ENCODE data around the gene CTNNA2.

CTNNA2 gene

GRCh38 chr2:79903222-79904000, 390.6 kb downstream of the CTNNA2 start:
- TF ChIP-seq CTCF (IDR thresholded peaks at IDR 0.05; ENCODE audit: unreplicated experiment in 3 of 3): no peak
- Mint-ChIP-seq H3K27ac (no peak overlapping the region), H3K4me3 (no peak overlapping the region), H3K4me1 (peaks cover 14% of the 10 kb centered on the region), H3K36me3 (ENCODE audit: low read depth) (no peaks in the 10 kb centered on the region), H3K27me3 (ENCODE audit: low read depth) (no peaks in the 10 kb centered on the region), H3K9me3 (no peaks in the 10 kb centered on the region)

GRCh38 chr2:79906139-79906890, 393.5 kb downstream of the CTNNA2 start:
- H3K27me3 Mint-ChIP-seq (ENCODE audit: low read depth): no peaks in the 10 kb centered on the region
- TF ChIP-seq CTCF (IDR thresholded peaks at IDR 0.05; ENCODE audit: unreplicated experiment in 3 of 3): no peak
- H3K36me3 Mint-ChIP-seq (ENCODE audit: low read depth): no peaks in the 10 kb centered on the region
- H3K4me1 Mint-ChIP-seq: peaks cover 14% of the 10 kb centered on the region
- no peaks in the 10 kb centered on the region for H3K9me3 Mint-ChIP-seq
- H3K4me3 Mint-ChIP-seq: no peak overlapping the region
- peak overlapping the region in 2 of 3 experiments; percentile 9 to 10 for H3K27ac Mint-ChIP-seq

GRCh38 chr2:79909521-79909920, 396.7 kb downstream of the CTNNA2 start:
- H3K27me3 Mint-ChIP-seq (ENCODE audit: low read depth): no peaks in the 10 kb centered on the region
- no peak overlapping the region for H3K4me3 Mint-ChIP-seq
- no peaks in the 10 kb centered on the region for H3K36me3 Mint-ChIP-seq (ENCODE audit: low read depth)

GRCh38 chr2:79910643-79911042, 397.8 kb downstream of the CTNNA2 start:
- TF ChIP-seq CTCF (IDR thresholded peaks at IDR 0.05; ENCODE audit: unreplicated experiment in 3 of 3): no peak
- no peaks in the 10 kb centered on the region for H3K9me3 Mint-ChIP-seq
- no peak overlapping the region for H3K27ac Mint-ChIP-seq
- no peaks in the 10 kb centered on the region for H3K27me3 Mint-ChIP-seq (ENCODE audit: low read depth)
- no peak overlapping the region for H3K4me3 Mint-ChIP-seq
- H3K36me3 Mint-ChIP-seq (ENCODE audit: low read depth): no peaks in the 10 kb centered on the region
- peaks cover 7% of the 10 kb centered on the region for H3K4me1 Mint-ChIP-seq

More at GRCh38 chr2:79909521-79909920, 396.7 kb downstream of the CTNNA2 start:
- Mint-ChIP-seq H3K4me1 (peaks cover 7% of the 10 kb centered on the region), H3K27ac (no peak overlapping the region), H3K9me3 (no peaks in the 10 kb centered on the region)
- TF ChIP-seq CTCF (IDR thresholded peaks at IDR 0.05; ENCODE audit: unreplicated experiment in 3 of 3): no peak

GRCh38 chr2:79915455-79915854, 402.6 kb downstream of the CTNNA2 start:
- Mint-ChIP-seq H3K27ac (no peak overlapping the region), H3K4me1 (no peaks in the 10 kb centered on the region), H3K36me3 (ENCODE audit: low read depth) (no peaks in the 10 kb centered on the region), H3K9me3 (no peaks in the 10 kb centered on the region), H3K4me3 (no peak overlapping the region), H3K27me3 (ENCODE audit: low read depth) (no peaks in the 10 kb centered on the region)
- TF ChIP-seq CTCF (IDR thresholded peaks at IDR 0.05; ENCODE audit: unreplicated experiment in 3 of 3): no peak

All from nephron (organoid).